IPS-15b (cell line): ENCODE data around the gene ACAP2.

Source experiments
- H3K27me3 ChIP-seq: one replicate; pipeline ENCODE4 v1.6.1; 2013; ENCODE audit warnings: low read length; ENCODE audit not compliant: control insufficient read depth, insufficient read depth
- H3K36me3 ChIP-seq: one replicate; pipeline ENCODE4 v1.6.1; 2013; ENCODE audit warnings: low read length; ENCODE audit not compliant: control insufficient read depth, insufficient read depth
- H3K4me1 ChIP-seq: one replicate; pipeline ENCODE4 v1.6.1; 2013; ENCODE audit warnings: mild to moderate bottlenecking, low read length; ENCODE audit not compliant: control insufficient read depth, insufficient read depth
- H3K4me3 ChIP-seq: one replicate; pipeline ENCODE4 v1.5.1; 2013; ENCODE audit warnings: low read depth, low read length
- H3K9ac ChIP-seq: one replicate; pipeline ENCODE4 v1.6.1; 2013; ENCODE audit warnings: low read depth, mild to moderate bottlenecking, low read length
- H3K9me3 ChIP-seq: one replicate; pipeline ENCODE4 v1.6.1; 2013; ENCODE audit warnings: mild to moderate bottlenecking, low read length; ENCODE audit not compliant: control insufficient read depth, insufficient read depth

ACAP2 gene

DNA sequence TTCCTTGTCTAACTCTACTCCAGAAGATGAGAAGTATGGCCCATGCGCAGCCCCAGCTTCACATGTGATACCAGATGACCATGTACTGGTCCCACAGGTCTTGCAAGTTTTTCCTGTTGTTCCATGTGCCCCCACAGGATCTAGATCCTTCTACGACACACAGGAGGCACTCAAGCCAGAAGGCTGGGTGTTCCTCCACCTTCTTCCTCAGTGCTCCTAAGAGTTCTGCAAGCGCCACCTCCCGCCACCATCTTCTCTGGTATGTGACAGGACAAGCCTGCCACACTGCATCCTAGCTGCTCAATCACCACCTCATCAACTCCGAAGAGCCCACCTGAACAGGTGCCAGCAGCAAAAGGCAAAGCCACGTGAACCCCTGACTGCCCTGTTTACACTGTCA, 214.9 kb downstream of the ACAP2 start:
- no peak overlapping the region for H3K9ac ChIP-seq
- H3K9me3 ChIP-seq, result no peaks in the 10 kb centered on the region
- peaks cover 6% of the 10 kb centered on the region for H3K4me1 ChIP-seq
- H3K36me3 ChIP-seq, result peaks cover 3% of the 10 kb centered on the region
- H3K4me3 ChIP-seq, result no peak overlapping the region
- H3K27me3 ChIP-seq, result no peaks in the 10 kb centered on the region

DNA sequence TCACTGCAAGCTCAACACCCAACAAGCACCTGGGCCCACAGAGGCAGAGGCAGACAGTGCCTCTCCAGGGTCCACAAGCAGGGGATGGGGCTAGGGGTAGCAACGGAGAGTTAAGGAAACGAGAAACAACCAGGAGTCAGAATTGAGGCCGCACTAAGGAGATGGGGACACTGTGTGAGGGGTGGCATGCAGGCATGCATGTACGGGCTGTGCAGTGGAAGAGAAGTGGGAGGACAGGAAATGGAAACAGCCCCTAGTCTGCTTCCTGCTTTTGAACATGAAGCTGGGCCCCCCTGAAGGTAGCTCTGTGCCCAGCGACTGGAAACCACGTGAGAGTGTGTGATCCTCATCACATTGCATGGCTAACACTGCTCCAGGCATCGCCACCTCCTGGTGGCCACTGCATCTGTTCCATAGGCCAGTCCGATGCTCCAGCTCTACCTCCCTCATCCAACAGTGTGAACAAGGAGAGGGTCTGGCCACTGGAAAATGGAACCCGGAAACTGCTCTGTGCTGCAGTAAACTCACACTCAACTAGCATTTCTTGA, 215.8 kb downstream of the ACAP2 start:
- peaks cover 6% of the 10 kb centered on the region for H3K4me1 ChIP-seq
- H3K9me3 ChIP-seq, result no peaks in the 10 kb centered on the region
- H3K36me3 ChIP-seq, result peaks cover 3% of the 10 kb centered on the region
- H3K4me3 ChIP-seq, result no peak overlapping the region
- no peak overlapping the region for H3K9ac ChIP-seq
- no peaks in the 10 kb centered on the region for H3K27me3 ChIP-seq

DNA sequence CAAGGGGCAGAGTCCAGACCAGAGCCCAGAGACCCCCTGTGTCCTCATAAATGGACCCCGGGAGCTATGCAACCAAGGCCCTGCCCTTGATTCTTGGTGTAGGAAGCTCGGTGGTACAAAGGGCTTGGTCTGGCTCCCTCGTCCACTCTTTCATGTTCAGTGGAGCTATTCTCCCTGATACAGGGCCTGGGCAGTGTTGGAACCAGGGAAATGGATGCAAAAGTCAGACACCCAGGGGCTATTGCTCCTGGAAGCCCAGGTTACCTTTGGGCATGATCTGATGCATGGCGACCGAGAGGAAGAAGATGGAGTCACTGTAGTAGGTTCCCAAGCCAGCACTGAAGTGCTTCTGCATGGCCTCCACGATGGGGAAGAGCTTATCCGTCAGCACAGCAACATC, 216.4 kb downstream of the ACAP2 start:
- Histone ChIP-seq H3K4me1 (peaks cover 6% of the 10 kb centered on the region), H3K9me3 (no peaks in the 10 kb centered on the region), H3K27me3 (no peaks in the 10 kb centered on the region), H3K36me3 (peaks cover 4% of the 10 kb centered on the region), H3K4me3 (no peak overlapping the region), H3K9ac (no peak overlapping the region)

DNA sequence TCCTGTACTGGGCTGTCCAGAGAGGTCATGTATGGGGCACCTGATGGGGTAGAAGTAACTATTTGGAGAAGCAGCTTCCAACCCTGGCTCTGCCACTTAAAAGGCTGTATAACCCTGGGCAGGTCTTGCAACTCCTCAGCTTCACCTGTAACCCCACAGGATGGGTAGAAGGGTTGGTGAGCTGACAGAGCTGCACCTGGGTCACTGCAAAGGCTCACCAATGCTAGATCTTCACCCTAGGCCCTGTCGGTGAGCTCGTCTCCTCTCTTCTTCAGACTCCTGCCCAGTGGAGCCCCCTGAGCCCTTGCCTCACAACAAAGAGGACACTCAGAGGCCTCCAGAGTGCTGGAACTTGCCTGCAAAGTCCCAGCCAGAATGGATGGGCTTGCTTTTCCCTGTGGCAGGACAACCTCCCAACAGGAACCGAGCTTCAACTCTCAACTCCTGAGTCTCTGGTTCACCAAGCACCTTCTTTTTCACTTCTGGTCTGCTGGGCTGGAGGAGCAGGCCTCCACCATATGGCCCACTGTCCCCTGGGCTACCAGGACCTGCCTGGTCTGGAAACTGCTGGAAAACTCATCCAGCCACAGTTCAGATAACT, 217.7 kb downstream of the ACAP2 start:
- Histone ChIP-seq H3K4me3 (no peak overlapping the region), H3K4me1 (peaks cover 6% of the 10 kb centered on the region), H3K9me3 (no peaks in the 10 kb centered on the region), H3K36me3 (peaks cover 5% of the 10 kb centered on the region), H3K27me3 (no peaks in the 10 kb centered on the region), H3K9ac (no peak overlapping the region)
